ENCODE results near the gene NPTN.

DNA sequence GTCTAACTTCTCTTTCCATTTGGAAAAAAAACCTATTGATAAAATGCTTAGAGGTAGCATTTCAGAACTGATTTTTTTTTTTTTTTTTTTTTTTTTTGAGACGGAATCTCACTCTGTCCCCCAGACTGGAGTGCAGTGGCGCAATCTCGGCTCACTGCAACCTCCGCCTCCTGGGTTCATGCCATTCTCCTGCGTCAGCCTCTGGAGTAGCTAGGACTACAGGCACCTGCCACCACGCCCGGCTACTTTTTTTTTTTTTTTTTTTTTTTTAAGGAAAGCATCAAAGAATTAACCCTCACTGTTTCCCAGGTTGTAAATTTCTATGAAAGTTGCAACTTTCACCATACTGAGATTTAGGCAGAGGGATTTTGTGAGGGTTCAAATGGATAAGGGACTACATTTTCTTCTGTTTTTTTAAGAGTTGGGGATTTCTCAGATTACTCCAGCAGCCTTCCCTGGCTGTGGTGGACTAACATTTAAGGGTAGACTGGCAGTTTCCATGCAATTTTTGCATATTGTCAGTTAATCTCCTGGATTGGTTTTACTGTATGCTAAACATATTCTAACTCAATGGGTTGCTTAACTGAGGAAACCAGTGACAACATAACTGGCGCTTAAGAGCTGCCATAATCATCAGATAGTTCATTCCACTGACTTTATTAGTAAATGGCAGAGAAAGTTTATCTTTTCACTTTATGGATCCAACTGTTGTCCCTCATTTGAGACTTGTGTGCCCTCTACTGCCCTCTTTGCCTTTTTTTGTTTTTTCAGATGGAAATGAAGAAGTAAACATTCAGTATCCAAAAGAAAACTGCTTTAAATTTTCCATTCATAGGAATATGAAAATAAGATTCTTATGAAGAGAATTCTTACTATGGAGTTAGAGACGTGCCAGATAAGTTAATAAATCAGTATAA, 93.7 kb downstream of the NPTN start:
- TF ChIP-seq MED1 (CRISPR knock-in tag; IDR thresholded peaks at IDR 0.05) (no peak), MYC (CRISPR knock-in tag; IDR thresholded peaks at IDR 0.05; ENCODE audit: borderline replicate concordance) (no peak), FOXA1 (IDR thresholded peaks at IDR 0.05) (no peak), FOXA1 (CRISPR knock-in tag; IDR thresholded peaks at IDR 0.05) (no peak), ZNF432 (CRISPR knock-in tag; IDR thresholded peaks at IDR 0.05; ENCODE audit: borderline replicate concordance) (no peak)
- TF ChIP-seq, protein P1, sequence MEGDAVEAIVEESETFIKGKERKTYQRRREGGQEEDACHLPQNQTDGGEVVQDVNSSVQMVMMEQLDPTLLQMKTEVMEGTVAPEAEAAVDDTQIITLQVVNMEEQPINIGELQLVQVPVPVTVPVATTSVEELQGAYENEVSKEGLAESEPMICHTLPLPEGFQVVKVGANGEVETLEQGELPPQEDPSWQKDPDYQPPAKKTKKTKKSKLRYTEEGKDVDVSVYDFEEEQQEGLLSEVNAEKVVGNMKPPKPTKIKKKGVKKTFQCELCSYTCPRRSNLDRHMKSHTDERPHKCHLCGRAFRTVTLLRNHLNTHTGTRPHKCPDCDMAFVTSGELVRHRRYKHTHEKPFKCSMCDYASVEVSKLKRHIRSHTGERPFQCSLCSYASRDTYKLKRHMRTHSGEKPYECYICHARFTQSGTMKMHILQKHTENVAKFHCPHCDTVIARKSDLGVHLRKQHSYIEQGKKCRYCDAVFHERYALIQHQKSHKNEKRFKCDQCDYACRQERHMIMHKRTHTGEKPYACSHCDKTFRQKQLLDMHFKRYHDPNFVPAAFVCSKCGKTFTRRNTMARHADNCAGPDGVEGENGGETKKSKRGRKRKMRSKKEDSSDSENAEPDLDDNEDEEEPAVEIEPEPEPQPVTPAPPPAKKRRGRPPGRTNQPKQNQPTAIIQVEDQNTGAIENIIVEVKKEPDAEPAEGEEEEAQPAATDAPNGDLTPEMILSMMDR (CRISPR knock-in tag; IDR thresholded peaks at IDR 0.05) = no peak

Measured in HepG2 (cell line).